Neutrophil (primary cell): ENCODE data around the gene PPIL1.

Experiments used
- H3K27ac ChIP-seq: fragments of 200-600 bp; sonication (generic); 2 replicates; pipeline ENCODE4 v1.5.1; 2016; ENCODE audit warnings: mild to moderate bottlenecking, moderate library complexity
- H3K27me3 ChIP-seq: fragments of 200-600 bp; sonication (generic); 2 replicates; pipeline ENCODE4 v1.6.0; 2016; ENCODE audit warnings: mild to moderate bottlenecking
- H3K36me3 ChIP-seq: fragments of 200-600 bp; sonication (generic); 2 replicates; pipeline ENCODE4 v1.5.1; 2017
- H3K4me1 ChIP-seq, 2 experiments: fragments of 200-600 bp in 1 of 2; sonication (generic) in 1 of 2; 1 replicate in 1 of 2; 2 replicates in 1 of 2; pipeline versions ENCODE4 v1.5.1 to v1.6.1; 2013 to 2016; ENCODE audit warnings: low read depth in 1 of 2, low read length in 1 of 2, mild to moderate bottlenecking in 1 of 2, moderate library complexity in 1 of 2; ENCODE audit not compliant: control insufficient read depth in 1 of 2, insufficient read depth in 1 of 2
- H3K4me3 ChIP-seq, 2 experiments: fragments of 200-600 bp in 1 of 2; sonication (generic) in 1 of 2; 1 replicate in 1 of 2; 2 replicates in 1 of 2; pipeline ENCODE4 v1.5.1; 2013 to 2016; ENCODE audit warnings: low read depth in 1 of 2, low read length in 1 of 2, mild to moderate bottlenecking in 1 of 2, moderate library complexity in 1 of 2
- H3K9me3 ChIP-seq: fragments of 200-600 bp; sonication (generic); 2 replicates; pipeline ENCODE4 v1.5.1; 2016
- TF ChIP-seq, protein P1 (sequence below): fragments of 200-600 bp; sonication (generic); IDR thresholded peaks from 2 replicates; pipeline ENCODE4 v1.5.1; 2016; ENCODE audit warnings: antibody characterized with exemption

PPIL1 gene

DNA sequence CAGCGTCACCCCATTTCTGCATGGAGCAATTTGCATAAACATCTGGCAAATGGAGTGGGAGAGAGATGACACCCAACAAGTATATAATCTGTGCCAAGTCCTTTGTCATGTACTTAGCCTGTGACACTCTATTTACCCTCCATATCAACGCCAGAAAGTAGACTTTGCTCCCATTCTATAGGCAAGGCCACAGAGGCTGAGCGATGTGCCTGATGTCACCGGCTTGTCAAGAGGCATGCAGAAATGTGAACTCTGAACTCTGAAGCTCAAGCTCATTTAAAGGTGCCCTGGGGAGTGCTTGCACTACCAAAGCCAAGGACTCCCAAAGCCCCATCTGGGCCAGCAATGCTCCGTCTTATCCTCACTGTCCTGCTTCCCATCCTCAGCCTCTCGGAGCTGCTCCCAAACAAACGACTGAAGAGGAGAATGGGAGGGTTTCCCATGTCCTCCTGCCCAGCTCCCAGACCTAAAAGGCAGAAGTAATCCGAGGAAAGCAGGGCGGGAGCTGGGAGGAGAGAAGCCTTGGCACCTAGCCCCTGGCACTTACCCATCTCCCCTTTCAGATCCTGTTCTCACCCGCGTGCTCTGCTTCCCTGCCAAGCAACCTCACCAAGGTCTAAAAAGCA is 44.6 kb downstream of the PPIL1 start:
- Histone ChIP-seq H3K27ac (no peak overlapping the region), H3K36me3 (no peaks in the 10 kb centered on the region), H3K27me3 (peaks cover 8% of the 10 kb centered on the region), H3K4me1 (peaks cover 7 to 15% of the 10 kb centered on the region in 2 experiments), H3K9me3 (no peaks in the 10 kb centered on the region), H3K4me3 (no peak overlapping the region)
- TF ChIP-seq, protein P1, sequence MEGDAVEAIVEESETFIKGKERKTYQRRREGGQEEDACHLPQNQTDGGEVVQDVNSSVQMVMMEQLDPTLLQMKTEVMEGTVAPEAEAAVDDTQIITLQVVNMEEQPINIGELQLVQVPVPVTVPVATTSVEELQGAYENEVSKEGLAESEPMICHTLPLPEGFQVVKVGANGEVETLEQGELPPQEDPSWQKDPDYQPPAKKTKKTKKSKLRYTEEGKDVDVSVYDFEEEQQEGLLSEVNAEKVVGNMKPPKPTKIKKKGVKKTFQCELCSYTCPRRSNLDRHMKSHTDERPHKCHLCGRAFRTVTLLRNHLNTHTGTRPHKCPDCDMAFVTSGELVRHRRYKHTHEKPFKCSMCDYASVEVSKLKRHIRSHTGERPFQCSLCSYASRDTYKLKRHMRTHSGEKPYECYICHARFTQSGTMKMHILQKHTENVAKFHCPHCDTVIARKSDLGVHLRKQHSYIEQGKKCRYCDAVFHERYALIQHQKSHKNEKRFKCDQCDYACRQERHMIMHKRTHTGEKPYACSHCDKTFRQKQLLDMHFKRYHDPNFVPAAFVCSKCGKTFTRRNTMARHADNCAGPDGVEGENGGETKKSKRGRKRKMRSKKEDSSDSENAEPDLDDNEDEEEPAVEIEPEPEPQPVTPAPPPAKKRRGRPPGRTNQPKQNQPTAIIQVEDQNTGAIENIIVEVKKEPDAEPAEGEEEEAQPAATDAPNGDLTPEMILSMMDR: no peak

DNA sequence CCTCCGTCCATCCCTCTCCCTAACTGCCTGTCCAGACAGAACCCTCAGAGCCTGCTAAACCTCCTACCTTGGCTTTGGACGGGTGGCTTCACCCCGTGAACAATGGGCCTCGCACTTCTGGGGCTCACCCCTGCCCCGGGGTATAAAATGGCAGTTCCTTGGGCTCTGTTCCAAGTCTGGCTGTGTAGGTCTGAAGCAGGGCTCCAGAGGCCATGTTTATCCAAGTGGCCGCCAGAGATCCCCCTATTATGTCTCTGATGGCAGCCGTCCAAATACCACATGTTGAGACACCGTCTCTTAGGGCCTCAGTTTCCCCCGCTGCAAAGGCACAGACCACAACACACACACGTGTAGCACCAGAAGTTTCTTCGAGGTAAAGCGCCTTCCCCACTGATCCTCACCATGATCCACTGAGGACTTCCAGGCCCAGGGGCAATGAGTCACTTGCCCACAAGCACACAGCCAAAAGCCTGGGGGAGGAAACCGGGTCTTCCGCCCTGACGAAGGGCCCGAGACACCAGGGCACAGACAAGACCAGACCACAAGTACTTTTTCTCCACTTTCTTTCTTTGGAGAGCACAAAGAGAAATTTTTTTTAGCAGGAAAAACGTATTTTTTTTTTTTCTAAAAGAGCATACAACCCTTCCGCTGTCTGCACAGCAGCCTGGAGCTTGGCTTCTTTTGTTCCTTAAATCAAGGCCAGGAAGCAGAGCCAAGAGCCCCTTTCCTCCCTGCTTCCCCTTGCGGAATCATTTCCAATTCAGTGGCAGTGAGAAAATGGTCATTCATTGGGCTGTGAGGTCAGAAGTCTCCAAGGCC is 47.1 kb downstream of the PPIL1 start:
- peaks cover 8% of the 10 kb centered on the region for H3K27me3 ChIP-seq
- peaks cover 3 to 6% of the 10 kb centered on the region in 2 experiments for H3K4me1 ChIP-seq
- TF ChIP-seq, protein P1: no peak
- H3K27ac ChIP-seq: no peak overlapping the region
- H3K4me3 ChIP-seq: no peak overlapping the region
- no peaks in the 10 kb centered on the region for H3K36me3 ChIP-seq
- H3K9me3 ChIP-seq: no peaks in the 10 kb centered on the region

DNA sequence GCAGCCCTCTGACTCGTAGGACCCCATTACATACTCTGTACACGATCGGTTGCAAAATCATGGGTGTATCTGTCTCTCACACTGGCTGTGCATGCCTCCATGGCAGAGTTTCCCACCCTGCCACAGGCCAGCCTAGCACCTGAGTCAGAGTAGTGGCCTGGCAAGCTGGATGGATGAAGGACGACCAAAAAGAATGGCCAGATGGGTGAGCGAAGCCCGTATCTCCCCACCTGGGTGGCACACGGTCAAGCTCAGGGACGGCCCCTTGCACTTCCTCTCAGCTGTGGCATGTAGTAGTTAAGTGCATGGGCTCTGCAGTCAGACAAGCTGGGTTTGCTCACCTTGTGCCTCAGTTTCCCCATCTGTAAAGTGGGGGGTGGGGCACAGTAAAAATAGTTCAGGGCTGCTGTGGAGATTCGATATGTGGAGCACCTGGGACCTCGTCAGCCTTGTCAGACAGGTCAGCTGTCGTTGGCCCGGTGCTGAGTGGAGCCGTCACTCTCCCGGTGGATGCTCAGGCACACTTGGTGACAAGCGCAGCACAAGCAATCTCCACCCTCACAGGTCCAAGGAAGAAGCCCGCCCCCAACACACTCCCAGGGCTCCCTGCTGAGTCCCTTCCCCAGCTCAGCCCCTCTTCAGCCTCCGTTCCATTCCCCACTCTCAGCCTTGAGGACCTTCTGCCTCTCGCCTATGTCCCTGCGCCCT is 47.9 kb downstream of the PPIL1 start:
- no peak overlapping the region for H3K4me3 ChIP-seq
- H3K36me3 ChIP-seq: no peaks in the 10 kb centered on the region
- TF ChIP-seq, protein P1: no peak
- peaks cover 3 to 6% of the 10 kb centered on the region in 2 experiments for H3K4me1 ChIP-seq
- H3K27ac ChIP-seq: no peak overlapping the region
- no peaks in the 10 kb centered on the region for H3K9me3 ChIP-seq
- H3K27me3 ChIP-seq: peaks cover 8% of the 10 kb centered on the region

DNA sequence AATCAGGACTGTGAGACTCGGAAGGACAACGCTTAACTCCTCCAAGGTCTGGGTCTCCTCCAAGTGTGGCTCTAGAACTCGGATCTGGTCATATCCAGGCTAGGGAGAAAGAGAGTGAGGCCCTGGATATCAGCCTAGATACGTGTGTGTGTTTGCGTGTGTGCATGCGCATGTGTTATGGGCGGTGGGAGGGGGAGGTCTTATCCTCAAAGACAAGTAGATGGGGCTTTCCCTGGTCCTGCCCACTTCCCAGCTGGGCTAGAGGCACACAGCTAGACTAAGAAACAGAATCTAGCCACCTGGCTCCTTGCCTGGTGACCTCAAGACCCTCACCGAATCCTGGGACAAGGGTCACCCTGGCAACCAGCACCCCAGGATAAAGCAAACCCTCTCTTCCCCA is 48.6 kb downstream of the PPIL1 start:
- TF ChIP-seq, protein P1: no peak
- Histone ChIP-seq H3K4me1 (peaks cover 3 to 6% of the 10 kb centered on the region in 2 experiments), H3K4me3 (no peak overlapping the region), H3K36me3 (no peaks in the 10 kb centered on the region), H3K9me3 (no peaks in the 10 kb centered on the region), H3K27ac (no peak overlapping the region), H3K27me3 (peaks cover 8% of the 10 kb centered on the region)

DNA sequence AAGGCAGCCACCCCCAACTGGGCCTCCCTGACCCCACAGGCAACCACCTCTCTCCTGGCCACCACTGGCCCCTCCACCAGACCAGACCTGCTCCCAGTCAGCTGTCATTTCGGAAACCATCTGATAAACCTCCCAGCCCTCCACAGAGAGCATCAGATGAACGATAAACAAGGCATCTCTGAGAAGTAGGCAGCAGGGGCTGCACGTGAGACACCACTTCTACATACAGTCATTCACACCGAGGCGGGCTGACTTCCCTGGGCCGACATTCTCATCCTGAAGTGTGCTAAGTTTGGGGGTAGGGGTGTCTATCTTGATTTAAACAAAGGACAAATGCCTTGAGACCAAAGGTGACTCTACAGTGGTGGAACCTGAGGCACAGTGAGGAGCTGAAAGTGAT is 49.2 kb downstream of the PPIL1 start:
- peaks cover 8% of the 10 kb centered on the region for H3K27me3 ChIP-seq
- TF ChIP-seq, protein P1: no peak
- H3K27ac ChIP-seq: no peak overlapping the region
- no peaks in the 10 kb centered on the region for H3K9me3 ChIP-seq
- no peak overlapping the region for H3K4me3 ChIP-seq
- H3K36me3 ChIP-seq: no peaks in the 10 kb centered on the region
- H3K4me1 ChIP-seq: peaks cover 3 to 6% of the 10 kb centered on the region in 2 experiments
